Mucosa of stomach (tissue), 1 donor: Measurements from ENCODE around the gene BOD1.

Source experiments
- H3K27me3 ChIP-seq: one replicate; pipeline ENCODE4 v1.7.0; 2013; ENCODE audit warnings: mild to moderate bottlenecking, low read length; ENCODE audit not compliant: control insufficient read depth, insufficient read depth
- H3K36me3 ChIP-seq: one replicate; pipeline ENCODE4 v1.7.0; 2013; ENCODE audit warnings: low read length; ENCODE audit not compliant: control insufficient read depth, insufficient read depth
- H3K4me1 ChIP-seq: one replicate; pipeline ENCODE4 v1.7.0; 2013; ENCODE audit warnings: mild to moderate bottlenecking, low read length; ENCODE audit not compliant: control insufficient read depth, insufficient read depth
- H3K4me3 ChIP-seq: one replicate; pipeline ENCODE4 v1.7.0; 2013; ENCODE audit warnings: low read length
- H3K9ac ChIP-seq: one replicate; pipeline ENCODE4 v1.7.0; 2013; ENCODE audit warnings: mild to moderate bottlenecking, low read length, moderate library complexity
- H3K9me3 ChIP-seq: one replicate; pipeline ENCODE4 v1.7.0; 2013; ENCODE audit warnings: mild to moderate bottlenecking, low read length, moderate library complexity; ENCODE audit not compliant: control insufficient read depth
- donor health status: Pancreatic carcinoma.

Gene BOD1

DNA sequence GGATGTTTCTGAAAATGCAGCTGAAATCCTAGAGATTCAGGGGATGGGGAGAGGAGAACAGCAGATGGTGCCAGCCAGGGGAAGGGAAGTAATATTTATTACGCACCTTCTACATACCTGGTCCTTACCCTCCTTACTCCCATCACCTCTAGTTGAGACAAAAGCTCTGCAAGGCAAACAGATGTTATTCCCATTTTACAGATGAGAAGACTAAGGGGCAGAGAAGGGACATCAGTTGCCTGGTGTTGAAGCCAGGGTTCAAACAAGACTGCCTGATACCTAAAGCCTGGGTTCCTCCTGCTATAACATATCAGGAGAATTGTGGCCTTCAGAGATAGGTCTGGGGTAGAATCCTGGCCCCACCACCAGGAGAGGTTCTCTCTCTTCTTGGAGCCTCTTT lies 7.3 kb upstream of the BOD1 start:
- no peaks in the 10 kb centered on the region for H3K9me3 ChIP-seq
- no peaks in the 10 kb centered on the region for H3K27me3 ChIP-seq
- no peaks in the 10 kb centered on the region for H3K36me3 ChIP-seq
- no peak overlapping the region for H3K9ac ChIP-seq
- no peaks in the 10 kb centered on the region for H3K4me1 ChIP-seq
- no peak overlapping the region for H3K4me3 ChIP-seq

DNA sequence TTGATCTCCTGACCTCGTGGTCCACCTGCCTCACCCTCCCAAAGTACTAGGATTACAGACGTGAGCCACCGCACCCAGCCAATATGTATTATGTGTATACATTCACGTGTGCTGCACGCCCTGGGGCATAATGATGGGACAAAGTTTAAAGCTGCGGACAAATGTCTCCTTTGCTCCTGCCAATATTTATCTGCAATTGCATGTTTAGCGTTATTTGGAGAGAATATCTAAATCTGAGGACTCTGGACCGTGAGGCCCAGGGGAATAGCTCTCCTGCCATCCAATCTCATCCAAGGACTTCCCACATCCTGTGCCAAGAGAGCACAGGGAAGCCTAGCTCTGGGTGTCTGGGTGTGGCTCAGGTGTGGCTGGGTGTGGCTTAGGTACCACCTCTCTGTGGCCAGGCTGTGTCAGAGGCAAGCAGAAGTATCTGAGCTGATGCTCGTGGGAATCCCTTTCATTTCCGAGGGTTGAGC lies 6.9 kb upstream of the BOD1 start:
- no peaks in the 10 kb centered on the region for H3K27me3 ChIP-seq
- no peak overlapping the region for H3K9ac ChIP-seq
- no peaks in the 10 kb centered on the region for H3K9me3 ChIP-seq
- no peaks in the 10 kb centered on the region for H3K4me1 ChIP-seq
- H3K4me3 ChIP-seq: no peak overlapping the region
- no peaks in the 10 kb centered on the region for H3K36me3 ChIP-seq

DNA sequence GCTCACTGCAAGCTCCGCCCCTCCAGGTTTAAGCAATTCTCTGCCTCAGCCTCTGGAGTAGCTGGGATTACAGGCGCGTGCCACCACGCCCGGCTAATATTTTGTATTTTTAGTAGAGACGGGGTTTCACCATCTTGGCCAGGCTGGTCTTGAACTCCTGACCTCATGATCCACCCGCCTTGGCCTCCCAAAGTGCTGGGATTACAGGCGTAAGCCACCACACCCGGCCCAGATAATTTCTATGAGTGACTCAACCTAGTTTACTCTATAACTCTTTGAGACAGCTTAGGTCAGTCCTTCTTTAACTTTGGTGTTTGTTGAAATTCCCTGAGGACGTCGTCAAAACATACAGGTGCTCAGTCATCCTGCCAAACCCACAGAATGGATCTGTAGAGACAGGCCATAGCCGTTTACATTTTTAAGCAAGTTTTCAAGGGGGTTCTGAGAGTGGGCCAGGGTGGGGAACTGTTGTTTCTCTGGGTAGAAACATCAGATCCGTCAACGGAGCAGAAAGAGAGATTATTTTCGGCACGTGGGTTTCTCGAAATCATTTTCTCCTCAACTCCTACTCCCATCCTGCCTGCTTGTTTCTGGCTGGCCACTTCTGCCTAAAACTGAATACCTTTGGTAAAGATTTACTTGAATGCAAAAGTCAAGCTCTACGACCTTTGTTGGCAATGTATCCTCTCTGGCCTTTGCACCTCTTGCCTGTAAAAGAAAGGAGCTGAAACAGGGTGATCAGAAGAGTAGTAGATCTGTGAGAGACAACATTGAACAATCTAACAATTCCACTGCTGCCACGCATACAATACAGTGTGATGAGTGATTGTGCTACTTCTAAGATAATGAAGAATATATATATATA lies 6.0 kb upstream of the BOD1 start:
- no peaks in the 10 kb centered on the region for H3K36me3 ChIP-seq
- H3K4me1 ChIP-seq: no peaks in the 10 kb centered on the region
- H3K27me3 ChIP-seq: no peaks in the 10 kb centered on the region
- no peaks in the 10 kb centered on the region for H3K9me3 ChIP-seq
- H3K4me3 ChIP-seq: no peak overlapping the region
- H3K9ac ChIP-seq: no peak overlapping the region

GRCh38 chr5:173620784-173621183 lies 4.3 kb upstream of the BOD1 start:
- no peaks in the 10 kb centered on the region for H3K36me3 ChIP-seq
- no peak overlapping the region for H3K4me3 ChIP-seq
- H3K4me1 ChIP-seq: no peaks in the 10 kb centered on the region
- no peaks in the 10 kb centered on the region for H3K27me3 ChIP-seq
- H3K9ac ChIP-seq: no peak overlapping the region
- no peaks in the 10 kb centered on the region for H3K9me3 ChIP-seq

DNA sequence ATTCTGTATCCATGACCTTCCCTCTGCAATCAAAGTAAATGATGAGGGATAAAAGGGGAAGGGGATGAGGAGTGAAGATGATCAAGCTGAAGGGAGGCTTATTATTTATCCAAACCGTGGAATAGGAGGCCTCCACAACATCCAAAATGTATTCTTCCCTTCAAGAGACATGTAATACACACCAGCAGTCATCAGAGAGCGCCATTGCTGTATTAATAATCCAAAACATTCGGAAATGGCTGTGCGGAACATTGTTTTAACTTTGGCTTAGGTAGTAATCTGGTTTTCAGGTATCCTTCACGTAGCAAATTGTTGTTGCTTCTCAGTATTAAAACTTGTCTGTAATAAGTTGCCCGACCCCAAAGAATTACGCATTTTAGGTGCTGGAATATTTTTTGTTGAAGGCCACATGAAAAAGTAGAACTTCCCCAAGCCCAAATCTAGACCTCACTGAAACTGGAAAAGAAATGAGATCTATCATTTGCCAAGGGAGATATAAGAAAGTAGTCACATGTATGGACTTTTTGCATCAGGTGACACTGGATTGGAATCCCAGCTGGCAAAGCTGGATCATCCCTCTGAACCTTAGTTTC lies 2.6 kb upstream of the BOD1 start:
- Histone ChIP-seq H3K4me1 (peaks cover 6% of the 10 kb centered on the region), H3K9ac (no peak overlapping the region), H3K36me3 (no peaks in the 10 kb centered on the region), H3K4me3 (no peak overlapping the region), H3K9me3 (no peaks in the 10 kb centered on the region), H3K27me3 (no peaks in the 10 kb centered on the region)

DNA sequence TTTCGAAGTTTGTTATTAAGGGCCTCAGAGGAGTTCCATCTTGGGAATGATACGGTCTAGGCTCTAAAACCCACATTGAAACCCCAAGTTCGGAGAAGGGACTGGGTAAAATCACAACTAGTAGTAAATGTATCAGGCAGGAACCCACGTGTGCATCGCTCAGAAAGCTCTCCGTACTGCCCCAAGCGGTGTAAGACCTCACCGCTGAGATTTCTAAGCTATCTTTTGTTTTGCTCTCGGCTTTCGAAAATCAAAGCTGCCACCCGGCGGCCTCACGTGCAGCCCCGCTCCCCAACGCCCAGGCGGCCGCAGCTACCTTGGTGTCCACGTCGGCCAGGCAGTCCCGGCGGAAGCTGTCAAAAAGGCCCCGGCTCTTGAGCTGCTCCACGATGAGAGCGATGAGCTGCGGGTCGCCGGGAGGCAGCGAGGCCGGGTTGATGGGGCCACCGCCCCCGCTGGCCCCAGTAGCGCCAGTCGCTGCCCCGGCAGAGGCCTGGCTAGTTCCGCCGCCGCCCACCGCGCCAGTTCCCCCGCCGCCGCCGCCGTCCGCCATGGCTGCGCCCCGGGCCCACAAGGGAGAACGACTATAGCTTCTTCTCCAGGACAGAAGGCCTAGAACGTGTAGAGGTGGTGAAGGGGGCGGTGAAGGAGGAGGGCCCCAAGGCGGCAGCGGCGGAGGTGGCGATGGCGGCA lies 420 bp downstream of the BOD1 start:
- H3K9me3 ChIP-seq: no peaks in the 10 kb centered on the region
- no peaks in the 10 kb centered on the region for H3K36me3 ChIP-seq
- peaks cover 6% of the 10 kb centered on the region for H3K4me1 ChIP-seq
- H3K27me3 ChIP-seq: no peaks in the 10 kb centered on the region
- peak overlapping the region; percentile 80 for H3K9ac ChIP-seq
- H3K4me3 ChIP-seq: peak overlapping the region; percentile 0

DNA sequence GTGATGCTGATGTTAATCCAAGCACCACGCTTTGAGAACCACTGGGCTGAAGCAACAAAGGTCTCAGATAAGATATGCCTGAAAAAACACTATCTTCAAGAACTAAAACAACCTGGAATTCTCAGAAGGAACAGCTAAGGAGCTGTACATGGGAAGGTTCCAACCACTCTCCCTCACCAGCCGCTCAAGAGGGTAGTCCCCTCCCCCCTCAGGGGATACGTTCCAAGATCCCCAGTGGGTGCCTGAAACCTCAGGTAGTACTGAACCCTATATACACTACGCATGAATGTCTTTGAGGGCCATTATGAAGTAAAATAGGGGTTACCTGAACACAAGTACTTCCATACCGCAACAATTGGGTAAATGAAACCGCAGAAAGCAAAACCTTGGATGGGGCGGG lies 1.9 kb downstream of the BOD1 start:
- Histone ChIP-seq H3K9ac (no peak overlapping the region), H3K4me3 (no peak overlapping the region), H3K4me1 (peaks cover 6% of the 10 kb centered on the region), H3K36me3 (no peaks in the 10 kb centered on the region), H3K27me3 (no peaks in the 10 kb centered on the region), H3K9me3 (no peaks in the 10 kb centered on the region)

DNA sequence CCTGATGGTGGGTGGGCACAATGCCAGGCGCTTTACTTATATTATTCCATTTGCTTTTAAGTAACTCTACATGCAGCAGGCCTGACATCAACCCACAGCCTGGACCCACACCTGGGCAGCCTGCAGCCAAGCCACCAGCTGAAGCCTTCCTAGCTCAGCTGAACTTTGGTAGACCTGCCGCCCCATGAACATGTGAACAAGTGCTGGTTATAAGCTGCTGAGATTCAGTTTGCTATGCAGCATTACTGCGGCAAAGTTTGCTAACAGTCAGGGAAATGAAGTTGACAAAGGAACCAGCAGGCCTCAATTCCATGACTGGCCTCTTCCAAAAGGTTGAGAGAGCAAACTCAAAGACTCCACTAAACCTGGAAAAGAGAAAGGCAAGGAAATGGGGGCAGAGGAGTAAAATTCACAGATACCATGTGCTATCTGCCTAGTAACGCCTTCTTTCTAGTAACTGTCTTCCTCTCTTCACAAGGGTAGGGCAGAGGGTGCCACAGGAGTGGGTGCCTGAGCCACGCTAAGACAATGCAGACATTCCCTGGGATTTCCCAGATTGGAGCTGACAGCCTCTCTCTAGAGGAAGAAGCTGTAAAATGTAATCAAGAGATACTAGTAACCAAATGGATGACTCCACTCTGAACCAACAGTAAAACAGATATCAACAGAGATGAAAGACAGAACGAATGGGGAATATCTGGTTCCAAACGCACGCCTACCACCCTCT lies 2.9 kb downstream of the BOD1 start:
- H3K9ac ChIP-seq: no peak overlapping the region
- peaks cover 6% of the 10 kb centered on the region for H3K4me1 ChIP-seq
- no peaks in the 10 kb centered on the region for H3K9me3 ChIP-seq
- H3K4me3 ChIP-seq: no peak overlapping the region
- no peaks in the 10 kb centered on the region for H3K27me3 ChIP-seq
- H3K36me3 ChIP-seq: no peaks in the 10 kb centered on the region

GRCh38 chr5:173612948-173613347 lies 3.5 kb downstream of the BOD1 start:
- Histone ChIP-seq H3K9me3 (no peaks in the 10 kb centered on the region), H3K9ac (no peak overlapping the region), H3K4me1 (peaks cover 6% of the 10 kb centered on the region), H3K27me3 (no peaks in the 10 kb centered on the region), H3K4me3 (no peak overlapping the region), H3K36me3 (no peaks in the 10 kb centered on the region)

DNA sequence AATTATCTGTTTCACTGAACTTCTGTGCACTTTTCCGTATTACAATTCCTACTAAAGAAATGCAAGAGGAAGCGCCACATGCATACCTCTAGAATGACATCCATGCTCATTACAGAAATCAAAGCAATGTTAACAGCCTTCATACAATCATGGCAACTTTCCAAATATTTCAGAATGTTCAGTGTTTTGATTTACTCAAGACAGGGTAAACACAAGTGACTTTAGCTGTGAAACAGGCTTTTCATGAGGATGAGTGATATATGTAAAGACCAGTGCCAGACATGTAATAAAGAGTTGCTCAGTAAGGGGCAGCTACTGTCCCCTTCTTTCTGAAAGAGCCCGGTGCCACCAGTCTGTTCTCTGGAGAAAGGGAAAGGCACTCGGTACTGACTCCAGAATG lies 4.7 kb downstream of the BOD1 start:
- H3K4me1 ChIP-seq: peaks cover 6% of the 10 kb centered on the region
- H3K36me3 ChIP-seq: no peaks in the 10 kb centered on the region
- no peak overlapping the region for H3K9ac ChIP-seq
- no peaks in the 10 kb centered on the region for H3K27me3 ChIP-seq
- no peaks in the 10 kb centered on the region for H3K9me3 ChIP-seq
- no peak overlapping the region for H3K4me3 ChIP-seq

DNA sequence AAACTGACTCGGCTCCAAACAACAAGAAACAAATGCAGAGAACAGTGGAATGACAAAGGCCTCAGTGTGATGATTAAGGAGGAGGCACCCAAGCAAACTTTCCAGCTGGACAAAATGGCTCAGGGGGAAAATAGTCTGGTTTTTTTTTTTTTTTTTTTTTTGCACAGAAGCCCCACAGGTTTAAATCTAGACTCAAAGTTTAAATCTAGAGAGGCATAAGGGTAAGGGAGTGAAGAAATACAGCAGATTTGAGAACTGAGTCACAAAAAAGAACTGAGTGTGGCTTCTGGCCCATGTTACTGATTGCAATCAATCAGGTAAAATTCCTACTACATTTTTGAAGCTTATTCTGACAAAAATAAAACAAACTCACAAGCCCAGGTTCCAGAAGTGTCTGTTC lies 12.3 kb downstream of the BOD1 start:
- Histone ChIP-seq H3K4me1 (no peaks in the 10 kb centered on the region), H3K27me3 (no peaks in the 10 kb centered on the region), H3K9me3 (no peaks in the 10 kb centered on the region), H3K4me3 (no peak overlapping the region), H3K36me3 (no peaks in the 10 kb centered on the region), H3K9ac (no peak overlapping the region)

GRCh38 chr5:173602423-173602822 lies 14.0 kb downstream of the BOD1 start:
- H3K27me3 ChIP-seq: no peaks in the 10 kb centered on the region
- no peaks in the 10 kb centered on the region for H3K4me1 ChIP-seq
- H3K36me3 ChIP-seq: no peaks in the 10 kb centered on the region
- no peak overlapping the region for H3K9ac ChIP-seq
- no peak overlapping the region for H3K4me3 ChIP-seq
- no peaks in the 10 kb centered on the region for H3K9me3 ChIP-seq
